OCI-LY1 (cell line): ENCODE results near the gene APC2.

Experiments used
- H2AFZ ChIP-seq: fragments of 200-600 bp; sonication (generic), shearing (Covaris generic); 2 replicates; pipeline ENCODE4 v1.6.0; 2014; ENCODE audit warnings: antibody characterized with exemption, mild to moderate bottlenecking, low read length
- H3F3A ChIP-seq: fragments of 200-600 bp; sonication (generic), shearing (Covaris generic); 2 replicates; pipeline ENCODE4 v1.6.0; 2014; ENCODE audit warnings: mild to moderate bottlenecking, antibody characterized with exemption, low read length, moderate library complexity; ENCODE audit not compliant: insufficient read depth
- H3K27ac ChIP-seq: fragments of 200-600 bp; sonication (generic); 2 replicates; pipeline ENCODE4 v1.5.1; 2014; ENCODE audit warnings: low read length, mixed run types, mild to moderate bottlenecking, low read depth; ENCODE audit not compliant: poor library complexity, severe bottlenecking
- H3K27me3 ChIP-seq: fragments of 200-600 bp; sonication (generic); 2 replicates; pipeline ENCODE4 v1.6.0; 2014; ENCODE audit warnings: antibody characterized with exemption, mild to moderate bottlenecking, low read length, moderate library complexity; ENCODE audit not compliant: insufficient read depth
- H3K36me3 ChIP-seq: fragments of 200-600 bp; sonication (generic); 2 replicates; pipeline ENCODE4 v1.6.1; 2014; ENCODE audit warnings: mild to moderate bottlenecking, antibody characterized with exemption, low read length, moderate library complexity, mixed read lengths; ENCODE audit not compliant: insufficient read depth
- H3K4me1 ChIP-seq: fragments of 200-600 bp; sonication (generic); 2 replicates; pipeline ENCODE4 v1.5.1; 2014; ENCODE audit warnings: mild to moderate bottlenecking, low read length, moderate library complexity; ENCODE audit not compliant: insufficient read depth, severe bottlenecking
- H3K4me2 ChIP-seq: fragments of 200-600 bp; sonication (generic), shearing (Covaris generic); 2 replicates; pipeline ENCODE4 v1.6.1; 2014; ENCODE audit warnings: low read length
- H3K4me3 ChIP-seq: fragments of 200-600 bp; sonication (generic); 2 replicates; pipeline ENCODE4 v1.5.1; 2014; ENCODE audit warnings: low read length, low read depth, mild to moderate bottlenecking, mixed read lengths; ENCODE audit not compliant: poor library complexity, severe bottlenecking
- H3K79me2 ChIP-seq: fragments of 200-600 bp; shearing (Covaris generic); 2 replicates; pipeline ENCODE4 v1.6.1; 2016; ENCODE audit warnings: mixed run types, low read length, mixed read lengths; ENCODE audit not compliant: insufficient read depth
- H3K9ac ChIP-seq: fragments of 200-600 bp; sonication (generic), shearing (Covaris generic); 2 replicates; pipeline ENCODE4 v1.6.1; 2014; ENCODE audit warnings: mild to moderate bottlenecking, low read length, mixed read lengths
- H3K9me2 ChIP-seq: fragments of 200-600 bp; sonication (generic), shearing (Covaris generic); 2 replicates; pipeline ENCODE4 v1.6.1; 2014; ENCODE audit warnings: low read depth, mild to moderate bottlenecking, low read length, mixed read lengths
- H3K9me3 ChIP-seq: fragments of 200-600 bp; shearing (Covaris generic); 2 replicates; pipeline ENCODE4 v1.6.1; 2014; ENCODE audit warnings: low read length, mixed read lengths
- H4K20me1 ChIP-seq: fragments of 200-600 bp; sonication (generic), shearing (Covaris generic); 2 replicates; pipeline ENCODE4 v1.6.0; 2016; ENCODE audit warnings: mild to moderate bottlenecking, low read length; ENCODE audit not compliant: insufficient read depth
- EZH2 ChIP-seq: fragments of 200-600 bp; sonication (generic), shearing (Covaris generic); IDR thresholded peaks from 2 replicates; pipeline ENCODE4 v1.8.0; 2017; ENCODE audit warnings: borderline replicate concordance, mixed run types, mild to moderate bottlenecking, antibody characterized with exemption, low read length, moderate library complexity, mixed read lengths
- TF ChIP-seq, protein P1 (sequence below): fragments of 200-600 bp; sonication (generic), shearing (Covaris generic); IDR thresholded peaks from 2 replicates; pipeline ENCODE4 v1.5.1; 2017; ENCODE audit warnings: mild to moderate bottlenecking, antibody characterized with exemption, low read length, moderate library complexity, mixed read lengths

The APC2 gene

DNA sequence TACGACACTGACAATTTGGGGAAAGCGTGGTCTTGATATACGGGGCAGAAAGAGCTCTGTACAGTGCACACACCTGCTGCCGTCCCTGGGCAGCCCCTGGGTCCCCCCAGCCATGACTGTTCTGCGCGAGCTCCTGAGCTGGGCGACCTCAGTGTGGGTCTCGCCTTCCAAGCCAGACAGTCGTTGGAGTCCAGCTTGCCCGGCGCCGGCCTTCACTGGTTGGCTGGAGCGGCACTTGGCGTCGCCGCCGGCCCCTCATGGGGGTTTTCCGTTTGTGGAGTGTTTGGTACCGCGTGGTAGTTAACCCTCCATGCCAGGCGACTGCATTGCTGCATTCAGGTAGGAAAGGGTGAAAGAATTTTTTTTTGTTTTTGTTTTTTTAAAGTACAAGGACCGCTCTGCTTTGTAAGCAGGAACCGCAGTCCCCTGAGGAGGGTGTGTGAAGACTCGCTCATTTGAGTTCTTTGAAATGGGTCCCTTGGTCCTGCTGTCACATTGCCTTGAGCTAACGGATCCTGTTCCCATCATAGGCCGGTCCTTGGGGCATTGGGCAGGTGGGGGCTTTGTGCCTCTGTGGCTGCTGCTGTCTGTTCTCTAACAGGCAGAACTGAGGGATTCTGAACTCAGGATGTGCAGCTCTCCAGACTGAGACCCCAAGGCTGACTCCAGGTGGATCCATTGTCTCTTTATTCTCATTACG lies 22.6 kb upstream of the APC2 start:
- no peaks in the 10 kb centered on the region for H3F3A ChIP-seq
- no peaks in the 10 kb centered on the region for H3K4me1 ChIP-seq
- no peaks in the 10 kb centered on the region for H3K27me3 ChIP-seq
- H3K9me3 ChIP-seq, result no peaks in the 10 kb centered on the region
- H3K9me2 ChIP-seq, result no peaks in the 10 kb centered on the region
- no peak overlapping the region for H3K4me2 ChIP-seq
- TF ChIP-seq, protein P1, sequence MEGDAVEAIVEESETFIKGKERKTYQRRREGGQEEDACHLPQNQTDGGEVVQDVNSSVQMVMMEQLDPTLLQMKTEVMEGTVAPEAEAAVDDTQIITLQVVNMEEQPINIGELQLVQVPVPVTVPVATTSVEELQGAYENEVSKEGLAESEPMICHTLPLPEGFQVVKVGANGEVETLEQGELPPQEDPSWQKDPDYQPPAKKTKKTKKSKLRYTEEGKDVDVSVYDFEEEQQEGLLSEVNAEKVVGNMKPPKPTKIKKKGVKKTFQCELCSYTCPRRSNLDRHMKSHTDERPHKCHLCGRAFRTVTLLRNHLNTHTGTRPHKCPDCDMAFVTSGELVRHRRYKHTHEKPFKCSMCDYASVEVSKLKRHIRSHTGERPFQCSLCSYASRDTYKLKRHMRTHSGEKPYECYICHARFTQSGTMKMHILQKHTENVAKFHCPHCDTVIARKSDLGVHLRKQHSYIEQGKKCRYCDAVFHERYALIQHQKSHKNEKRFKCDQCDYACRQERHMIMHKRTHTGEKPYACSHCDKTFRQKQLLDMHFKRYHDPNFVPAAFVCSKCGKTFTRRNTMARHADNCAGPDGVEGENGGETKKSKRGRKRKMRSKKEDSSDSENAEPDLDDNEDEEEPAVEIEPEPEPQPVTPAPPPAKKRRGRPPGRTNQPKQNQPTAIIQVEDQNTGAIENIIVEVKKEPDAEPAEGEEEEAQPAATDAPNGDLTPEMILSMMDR, result no peak
- TF ChIP-seq EZH2, result no peak
- no peaks in the 10 kb centered on the region for H3K79me2 ChIP-seq
- no peak overlapping the region for H3K9ac ChIP-seq
- no peak overlapping the region for H2AFZ ChIP-seq
- H3K27ac ChIP-seq, result no peak overlapping the region
- peaks cover 91% of the 10 kb centered on the region for H3K36me3 ChIP-seq
- H4K20me1 ChIP-seq, result no peaks in the 10 kb centered on the region
- H3K4me3 ChIP-seq, result no peak overlapping the region

DNA sequence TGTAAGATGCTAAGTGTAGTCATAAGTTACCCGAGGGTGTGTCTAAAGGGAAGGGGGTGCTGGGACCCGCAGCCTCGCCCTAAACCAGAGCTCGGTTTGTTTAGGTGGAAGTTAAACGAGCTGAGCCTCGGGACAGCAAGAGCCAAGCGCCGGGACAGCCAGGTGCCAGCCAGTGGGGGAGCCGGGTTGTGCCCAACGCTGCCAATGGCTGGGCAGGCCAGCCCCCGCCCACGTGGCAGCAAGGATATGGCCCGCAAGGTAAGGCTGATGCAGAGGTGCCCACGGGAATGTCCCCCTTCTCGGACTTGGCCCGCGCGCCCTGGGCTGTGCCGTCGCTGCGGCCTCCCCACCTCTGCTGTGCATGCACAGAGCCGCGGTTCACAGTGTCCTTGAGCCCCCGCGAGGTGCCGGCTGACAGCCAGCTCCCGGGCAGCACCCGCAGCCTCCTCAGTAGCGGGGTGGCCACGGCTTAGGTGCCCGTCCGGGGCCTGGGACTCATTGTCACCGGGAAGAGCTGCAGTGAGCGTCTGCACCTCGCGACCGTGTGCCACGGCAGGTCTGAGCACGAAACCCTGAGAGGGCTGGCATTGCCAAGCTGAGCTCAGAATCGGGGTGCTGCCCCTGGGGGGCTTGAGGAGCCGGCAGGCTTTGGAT lies 21.1 kb upstream of the APC2 start:
- Histone ChIP-seq H3K9me3 (no peaks in the 10 kb centered on the region), H3K79me2 (no peaks in the 10 kb centered on the region), H2AFZ (no peak overlapping the region), H3K9me2 (no peaks in the 10 kb centered on the region), H3K27ac (no peak overlapping the region), H3F3A (no peaks in the 10 kb centered on the region), H3K4me1 (no peaks in the 10 kb centered on the region), H3K36me3 (peaks cover 91% of the 10 kb centered on the region), H3K9ac (no peak overlapping the region), H3K4me2 (no peak overlapping the region), H4K20me1 (no peaks in the 10 kb centered on the region), H3K27me3 (no peaks in the 10 kb centered on the region), H3K4me3 (no peak overlapping the region)
- TF ChIP-seq, protein P1, result no peak
- no peak for TF ChIP-seq EZH2

DNA sequence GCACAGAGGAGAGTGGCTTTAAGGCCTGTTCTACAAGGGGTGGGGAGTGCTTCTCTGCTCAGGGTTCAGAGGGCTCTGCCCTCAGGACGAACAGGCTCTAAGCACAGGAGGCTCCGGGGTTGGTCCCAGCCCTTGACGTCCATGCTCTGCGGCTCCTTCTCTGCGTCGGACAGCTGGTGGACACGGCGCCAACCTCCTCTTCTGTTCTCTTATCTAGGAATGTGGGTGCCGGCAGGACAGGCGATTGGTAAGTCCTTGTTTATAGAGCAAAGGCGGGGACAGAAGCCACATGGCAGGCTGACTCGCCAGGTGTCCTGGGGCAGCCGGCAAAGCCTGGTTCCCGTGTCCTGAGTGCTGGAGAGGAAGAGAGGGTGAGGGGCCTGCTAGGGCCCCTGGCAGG lies 20.2 kb upstream of the APC2 start:
- Histone ChIP-seq H4K20me1 (no peaks in the 10 kb centered on the region), H3K27ac (no peak overlapping the region), H3K79me2 (no peaks in the 10 kb centered on the region), H3K4me1 (no peaks in the 10 kb centered on the region), H3K9me2 (no peaks in the 10 kb centered on the region), H3K27me3 (no peaks in the 10 kb centered on the region), H3K4me3 (no peak overlapping the region), H2AFZ (no peak overlapping the region), H3K4me2 (no peak overlapping the region), H3K9ac (no peak overlapping the region), H3F3A (no peaks in the 10 kb centered on the region), H3K36me3 (peaks cover 93% of the 10 kb centered on the region), H3K9me3 (no peaks in the 10 kb centered on the region)
- TF ChIP-seq, protein P1, result no peak
- TF ChIP-seq EZH2, result no peak
